SKM-1 treated with dmso at 0.1 percent for 144 hours (cell line): ENCODE measurements around the gene TGOLN2.

ENCODE experiments used
- DNase-seq: peaks from one replicate; lab custom pipeline; 2025; ENCODE audit not compliant: unreplicated experiment; lab: John Stamatoyannopoulos, UW

The TGOLN2 gene

GRCh38 chr2:85269959-85270358 lies 57.8 kb downstream of the TGOLN2 start:
- no peak for DNase-seq
